HUES64 (cell line): ENCODE data around the gene CYS1.
"Not testable (repeated sequence)": the region's sequence is repeated elsewhere in the genome, so short reads cannot be mapped to it uniquely, and the experiment has no call there.

Source experiments
- H3K27ac ChIP-seq: 2 replicates; pipeline ENCODE4 v1.7.0; 2013; ENCODE audit warnings: low read depth, low read length, inconsistent platforms
- H3K27me3 ChIP-seq: 2 replicates; pipeline ENCODE4 v1.6.1; 2013; ENCODE audit warnings: mild to moderate bottlenecking, low read length; ENCODE audit not compliant: insufficient read depth
- H3K36me3 ChIP-seq: 2 replicates; pipeline ENCODE4 v1.6.1; 2013; ENCODE audit warnings: mild to moderate bottlenecking, low read length; ENCODE audit not compliant: insufficient read depth
- H3K4me1 ChIP-seq: 2 replicates; pipeline ENCODE4 v1.6.1; 2013; ENCODE audit warnings: mild to moderate bottlenecking, low read length, moderate library complexity; ENCODE audit not compliant: insufficient read depth
- H3K4me3 ChIP-seq: 2 replicates; pipeline ENCODE4 v1.5.1; 2013; ENCODE audit warnings: mild to moderate bottlenecking, low read length, moderate library complexity
- H3K9ac ChIP-seq: 2 replicates; pipeline ENCODE4 v1.6.1; 2013; ENCODE audit warnings: mild to moderate bottlenecking, low read depth, low read length
- H3K9me3 ChIP-seq: 2 replicates; pipeline ENCODE4 v1.6.1; 2013; ENCODE audit warnings: low read depth, low read length; ENCODE audit not compliant: insufficient read depth
- WGBS: fragments of 150-250, 120-280 bp; methylation state at CpG from one replicate; pipeline ENCODE4 v1.1.7; 2013; ENCODE audit warnings: missing lambda C conversion rate; 5-methylcytosine and 5-hydroxymethylcytosine counted together

Gene CYS1

GRCh38 chr2:10016001-10016801 is 64.0 kb downstream of the CYS1 start:
- 92% methylated on average over 35 of the region's 35 CpGs for WGBS
- Histone ChIP-seq H3K4me1 (no peaks in the 10 kb centered on the region), H3K4me3 (no peak overlapping the region), H3K27me3 (no peaks in the 10 kb centered on the region), H3K27ac (no peak overlapping the region), H3K36me3 (no peaks in the 10 kb centered on the region), H3K9me3 (no peaks in the 10 kb centered on the region), H3K9ac (no peak overlapping the region)

DNA sequence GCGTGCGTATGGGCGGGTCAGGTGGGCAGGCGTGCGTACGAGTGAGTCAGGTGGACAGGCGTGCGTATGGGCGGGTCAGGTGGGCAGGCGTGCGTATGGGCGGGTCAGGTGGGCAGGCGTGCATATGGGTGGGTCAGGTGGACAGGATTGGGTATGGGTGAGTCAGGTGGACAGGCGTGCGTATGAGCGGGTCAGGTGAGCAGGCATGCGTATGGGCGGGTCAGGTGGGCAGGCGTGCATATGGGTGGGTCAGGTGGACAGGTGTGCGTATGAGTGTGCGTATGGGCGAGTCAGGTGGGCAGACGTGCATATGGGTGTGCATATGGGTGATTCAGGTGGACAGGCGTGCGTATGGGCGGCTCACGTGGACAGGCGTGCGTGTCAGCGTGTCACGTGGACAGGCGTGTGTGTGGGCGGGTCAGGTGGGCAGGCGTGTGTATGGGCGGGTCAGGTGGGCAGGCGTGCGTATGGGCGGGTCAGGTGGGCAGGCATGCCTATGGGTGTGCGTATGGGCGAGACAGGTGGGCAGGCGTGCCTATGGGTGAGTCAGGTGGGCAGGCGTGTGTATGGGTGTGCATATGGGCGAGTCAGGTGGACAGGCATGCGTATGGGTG is 64.7 kb downstream of the CYS1 start:
- H3K27me3 ChIP-seq, H3K4me3 ChIP-seq, H3K27ac ChIP-seq, H3K4me1 ChIP-seq, H3K9ac ChIP-seq, H3K9me3 ChIP-seq, H3K36me3 ChIP-seq: not testable (repeated sequence)
- 96% methylated on average over 42 of the region's 44 CpGs for WGBS

- 93% methylated on average over 42 of the region's 42 CpGs for WGBS
- no peaks in the 10 kb centered on the region for H3K4me1 ChIP-seq
- H3K27me3 ChIP-seq: no peaks in the 10 kb centered on the region
- no peaks in the 10 kb centered on the region for H3K36me3 ChIP-seq
- H3K27ac ChIP-seq: no peak overlapping the region
- no peak overlapping the region for H3K9ac ChIP-seq
- no peaks in the 10 kb centered on the region for H3K9me3 ChIP-seq
- H3K4me3 ChIP-seq: no peak overlapping the region
Measured at GRCh38 chr2:10014418-10015190, 65.6 kb downstream of the CYS1 start.

GRCh38 chr2:10013651-10014417 is 66.4 kb downstream of the CYS1 start:
- not testable (repeated sequence) for H3K4me1 ChIP-seq

GRCh38 chr2:10012963-10013461 is 67.2 kb downstream of the CYS1 start:
- H3K9ac ChIP-seq: no peak overlapping the region
- no peaks in the 10 kb centered on the region for H3K4me1 ChIP-seq
- no peaks in the 10 kb centered on the region for H3K9me3 ChIP-seq
- H3K4me3 ChIP-seq: no peak overlapping the region
- H3K36me3 ChIP-seq: no peaks in the 10 kb centered on the region
- H3K27ac ChIP-seq: no peak overlapping the region
- no peaks in the 10 kb centered on the region for H3K27me3 ChIP-seq
- WGBS: 91% methylated on average over 29 of the region's 29 CpGs

More at GRCh38 chr2:10013651-10014417, 66.4 kb downstream of the CYS1 start:
- H3K27ac ChIP-seq, H3K36me3 ChIP-seq, H3K27me3 ChIP-seq, H3K4me3 ChIP-seq, H3K9ac ChIP-seq, H3K9me3 ChIP-seq: not testable (repeated sequence)
- 90% methylated on average over 43 of the region's 43 CpGs for WGBS

- not testable (repeated sequence) for H3K36me3 ChIP-seq, H3K4me1 ChIP-seq, H3K27ac ChIP-seq, H3K9ac ChIP-seq, H3K4me3 ChIP-seq, H3K9me3 ChIP-seq, H3K27me3 ChIP-seq
- 96% methylated on average over 37 of the region's 37 CpGs for WGBS
Measured at GRCh38 chr2:10012366-10012962, 67.7 kb downstream of the CYS1 start.

GRCh38 chr2:10011606-10012325 is 68.4 kb downstream of the CYS1 start:
- not testable (repeated sequence) for H3K4me1 ChIP-seq, H3K27me3 ChIP-seq, H3K36me3 ChIP-seq, H3K4me3 ChIP-seq, H3K9ac ChIP-seq, H3K27ac ChIP-seq, H3K9me3 ChIP-seq
- 92% methylated on average over 48 of the region's 61 CpGs for WGBS

- not testable (repeated sequence) for H3K4me3 ChIP-seq, H3K27ac ChIP-seq, H3K4me1 ChIP-seq, H3K9ac ChIP-seq, H3K9me3 ChIP-seq, H3K36me3 ChIP-seq, H3K27me3 ChIP-seq
- WGBS: 97% methylated on average over 52 of the region's 52 CpGs
Measured at GRCh38 chr2:10010861-10011605, 69.2 kb downstream of the CYS1 start.

- no peak overlapping the region for H3K9ac ChIP-seq
- 93% methylated on average over 36 of the region's 36 CpGs for WGBS
- H3K36me3 ChIP-seq: no peaks in the 10 kb centered on the region
- no peaks in the 10 kb centered on the region for H3K9me3 ChIP-seq
- H3K4me3 ChIP-seq: no peak overlapping the region
- no peak overlapping the region for H3K27ac ChIP-seq
- H3K4me1 ChIP-seq: no peaks in the 10 kb centered on the region
- H3K27me3 ChIP-seq: no peaks in the 10 kb centered on the region
Measured at GRCh38 chr2:10009811-10010781, 70.1 kb downstream of the CYS1 start.
